ENCODE measurements around the gene TMEM259.

The TMEM259 gene

GRCh38 chr19:1049106-1049505 is 28.2 kb upstream of the TMEM259 start:
- TF ChIP-seq CTCF (IDR thresholded peaks at IDR 0.05): no peak
- no peak for DNase-seq (ENCODE audit: low spot score)
- H3K4me3 ChIP-seq: no peak overlapping the region

GRCh38 chr19:1047696-1048147 is 26.8 kb upstream of the TMEM259 start:
- no peak overlapping the region for H3K27ac ChIP-seq
- no peak overlapping the region for H3K4me3 ChIP-seq
- DNase-seq (ENCODE audit: low spot score): no peak
- TF ChIP-seq CTCF (IDR thresholded peaks at IDR 0.05): no peak

More at GRCh38 chr19:1049106-1049505, 28.2 kb upstream of the TMEM259 start:
- H3K27ac ChIP-seq: no peak overlapping the region

- DNase-seq (ENCODE audit: low spot score): no peak
- Histone ChIP-seq H3K27ac (no peak overlapping the region), H3K4me3 (no peak overlapping the region)
- TF ChIP-seq CTCF (IDR thresholded peaks at IDR 0.05): no peak
Observed at GRCh38 chr19:1046836-1047695, 26.1 kb upstream of the TMEM259 start.

- no peak overlapping the region for H3K4me3 ChIP-seq
- no peak overlapping the region for H3K27ac ChIP-seq
- TF ChIP-seq CTCF (IDR thresholded peaks at IDR 0.05): no peak
- DNase-seq (ENCODE audit: low spot score): no peak
Observed at GRCh38 chr19:1046117-1046626, 25.2 kb upstream of the TMEM259 start.

GRCh38 chr19:1045247-1045603 is 24.3 kb upstream of the TMEM259 start:
- no peak overlapping the region for H3K27ac ChIP-seq
- no peak overlapping the region for H3K4me3 ChIP-seq
- TF ChIP-seq CTCF (IDR thresholded peaks at IDR 0.05): no peak
- DNase-seq (ENCODE audit: low spot score): no peak

- Histone ChIP-seq H3K27ac (no peak overlapping the region), H3K4me3 (no peak overlapping the region)
- no peak for DNase-seq (ENCODE audit: low spot score)
- TF ChIP-seq CTCF (IDR thresholded peaks at IDR 0.05): no peak
Observed at GRCh38 chr19:1042689-1043511, 22.0 kb upstream of the TMEM259 start.

Data from coronary artery (tissue), 2 donors.